Measurements from ENCODE around the gene SLC6A16. TPM values are rescaled to one million over a fixed set of nuclear protein-coding genes. Genes with fewer than 3 reads are reported as not detected.

The SLC6A16 gene
- total RNA-seq, 4 donors from 2014 or later, result 0.55 to 7.5 (median 0.88) TPM; not detected in 1

DNA sequence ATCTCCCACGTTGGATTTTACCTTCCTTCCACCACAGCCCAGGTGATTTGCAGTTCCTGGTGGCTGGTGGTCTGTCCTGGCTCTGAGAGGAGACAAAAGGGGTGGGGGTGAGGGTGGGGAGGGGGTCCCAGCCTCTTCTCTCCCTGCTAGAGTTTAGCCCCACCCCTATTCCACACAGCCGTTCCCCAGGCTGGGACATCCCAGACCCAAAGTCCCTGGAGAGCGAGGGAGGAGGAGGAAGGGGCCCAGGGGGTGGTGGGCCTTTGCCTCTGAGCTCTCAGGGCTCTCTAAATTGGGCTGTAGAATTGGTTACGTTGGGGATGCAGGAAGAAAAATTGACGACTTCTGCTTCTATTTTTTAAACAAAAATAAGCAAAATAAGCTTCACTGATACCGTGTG lies 81.9 kb downstream of the SLC6A16 start:
- Histone ChIP-seq H3K27me3 (no peaks in the 10 kb centered on the region), H3K9me3 (no peaks in the 10 kb centered on the region), H3K4me1 (no peaks in the 10 kb centered on the region), H3K36me3 (no peaks in the 10 kb centered on the region), H3K4me3 (no peak overlapping the region), H3K27ac (no peak overlapping the region)
- no peak for TF ChIP-seq POLR2A (IDR thresholded peaks at IDR 0.05)
- TF ChIP-seq CTCF (IDR thresholded peaks at IDR 0.05), result no peak
- intact Hi-C loops (cut with DNase I; ENCODE audit: low total_unique reads), result no loop called here
- DNase-seq, result no peak

- no peak overlapping the region for H3K4me3 ChIP-seq
- no peak overlapping the region for H3K27ac ChIP-seq
- no peaks in the 10 kb centered on the region for H3K4me1 ChIP-seq
- intact Hi-C loops (cut with DNase I; ENCODE audit: low total_unique reads), result no loop called here
- DNase-seq, result no peak
- TF ChIP-seq POLR2A (IDR thresholded peaks at IDR 0.05) (no peak), CTCF (IDR thresholded peaks at IDR 0.05) (no peak)
- no peaks in the 10 kb centered on the region for H3K9me3 ChIP-seq
- H3K36me3 ChIP-seq, result no peaks in the 10 kb centered on the region
- H3K27me3 ChIP-seq, result no peaks in the 10 kb centered on the region
Measured at GRCh38 chr19:49241769-49242168, 83.2 kb downstream of the SLC6A16 start.

Small RNA genes within 50 kb of the gene (microRNA-seq; reads per million reads assigned to microRNA genes)
- gene MIR4324 (ENCODE audit: borderline microRNAs expressed, borderline replicate concordance), result not detected

Small RNA genes within 50 kb of the gene (small RNA-seq; reads per million reads assigned to genes)
- not detected for gene MIR4324

Other genes starting within 250 kb of the SLC6A16 start
- 100 to 1,000 TPM; 196 to 462 (median 289) TPM for gene SNRNP70, start 239.7 kb downstream of the SLC6A16 start, total RNA-seq
- 10 to 100 TPM in 1 of 4 donors, 1 to 10 TPM in 2, not detected in 1; 5.1 to 15.2 (median 5.7) TPM for gene LIN7B, start 210.8 kb downstream of the SLC6A16 start, total RNA-seq
- gene C19orf73, start 206.0 kb downstream of the SLC6A16 start, total RNA-seq, result not detected
- 1 to 10 TPM in 2 of 4 donors, under 1 TPM in 1, not detected in 1; 0.51 to 8.3 (median 7.4) TPM for gene PPFIA3, start 205.6 kb downstream of the SLC6A16 start, total RNA-seq
- gene HRC, start 169.8 kb downstream of the SLC6A16 start, total RNA-seq, result 10 to 100 TPM in 1 of 4 donors, 1 to 10 TPM in 2, under 1 TPM in 1; 0.51 to 13.5 (median 6.6) TPM
- gene TRPM4, start 167.4 kb downstream of the SLC6A16 start, total RNA-seq, result 10 to 100 TPM in 3 of 4 donors, 1 to 10 TPM in 1; 9.7 to 28.7 (median 15.4) TPM
- 10 to 100 TPM in 1 of 4 donors, 1 to 10 TPM in 3; 4.4 to 11.0 (median 7.8) TPM for gene CD37, start 10.2 kb upstream of the SLC6A16 start, total RNA-seq
- gene TEAD2, start 37.2 kb upstream of the SLC6A16 start, total RNA-seq, result 10 to 100 TPM; 21.8 to 83.2 (median 48.5) TPM
- 1 to 10 TPM in 1 of 4 donors, not detected in 3; 1.3 TPM for gene DKKL1, start 38.7 kb upstream of the SLC6A16 start, total RNA-seq
- gene KASH5, start 63.1 kb upstream of the SLC6A16 start, total RNA-seq, result under 1 TPM in 1 of 4 donors, not detected in 3; 0.55 TPM
- gene PTH2, start 98.2 kb upstream of the SLC6A16 start, total RNA-seq, result not detected
- not detected for gene GFY, start 100.2 kb upstream of the SLC6A16 start, total RNA-seq
- gene SLC17A7, start 116.3 kb upstream of the SLC6A16 start, total RNA-seq, result 1 to 10 TPM in 3 of 4 donors, not detected in 1; 1.3 to 5.6 (median 1.9) TPM
- 10 to 100 TPM; 31.2 to 70.2 (median 46.5) TPM for gene PIH1D1, start 126.6 kb upstream of the SLC6A16 start, total RNA-seq
- 10 to 100 TPM; 13.5 to 40.8 (median 34.5) TPM for gene ALDH16A1, start 128.0 kb upstream of the SLC6A16 start, total RNA-seq
- 10 to 100 TPM in 1 of 4 donors, 1 to 10 TPM in 2, not detected in 1; 3.7 to 19.4 (median 4.1) TPM for gene FLT3LG, start 149.0 kb upstream of the SLC6A16 start, total RNA-seq
- gene RPL13A, start 162.4 kb upstream of the SLC6A16 start, total RNA-seq, result 1,000 to 10,000 TPM; 1,462 to 5,863 (median 3,544) TPM
- over 10,000 TPM in 1 of 4 donors, 1,000 to 10,000 TPM in 3; 2,160 to 10,624 (median 5,235) TPM for gene RPS11, start 171.2 kb upstream of the SLC6A16 start, total RNA-seq
- gene FCGRT, start 187.5 kb upstream of the SLC6A16 start, total RNA-seq, result 100 to 1,000 TPM; 151 to 226 (median 201) TPM
- 10 to 100 TPM; 14.3 to 71.1 (median 41.4) TPM for gene RCN3, start 202.8 kb upstream of the SLC6A16 start, total RNA-seq